ENCODE measurements around the gene PRXL2A.

- TF ChIP-seq EZH2phosphoT487 (IDR thresholded peaks at IDR 0.05; ENCODE audit: borderline replicate concordance, low read depth) (no peak), REST (IDR thresholded peaks at IDR 0.05; ENCODE audit: low read depth, low read length) (no peak), GABPA (IDR thresholded peaks at IDR 0.05; ENCODE audit: low read depth) (no peak), CHD2 (IDR thresholded peaks at IDR 0.05; ENCODE audit: low read length, partially characterized antibody) (no peak), CTCF (IDR thresholded peaks at IDR 0.05) (peak; percentile 64), JUND (IDR thresholded peaks at IDR 0.05) (no peak), MAX (IDR thresholded peaks at IDR 0.05; ENCODE audit: low read depth) (no peak), RCOR1 (IDR thresholded peaks at IDR 0.05; ENCODE audit: low read length) (no peak), MXI1 (IDR thresholded peaks at IDR 0.05; ENCODE audit: low read depth, low read length) (no peak), USF1 (IDR thresholded peaks at IDR 0.05; ENCODE audit: borderline replicate concordance, low read depth) (no peak), YY1 (IDR thresholded peaks at IDR 0.05; ENCODE audit: low read depth) (no peak), FOXM1 (IDR thresholded peaks at IDR 0.05; ENCODE audit: low read depth) (no peak), MEF2A (IDR thresholded peaks at IDR 0.05; ENCODE audit: borderline replicate concordance, low read depth) (no peak), ZBTB33 (IDR thresholded peaks at IDR 0.05; ENCODE audit: borderline replicate concordance, low read depth) (no peak)
Measured at GRCh38 chr10:80444646-80445319, 36.4 kb downstream of the PRXL2A start.

Data from SK-N-SH (cell line).